GM04504 (cell line): ENCODE measurements around the gene CCDC9B.
A peak's percentile ranks its signal among the peaks of the same experiment; 100 is the strongest.

Source experiments
- DNase-seq: peaks from one replicate; pipeline ENCODE4 v3.0.0-alpha.2; 2012; ENCODE audit warnings: low read depth

The CCDC9B gene

GRCh38 chr15:40345225-40345866 is 4.6 kb upstream of the CCDC9B start:
- no peak for DNase-seq

- DNase-seq, result no peak
Observed at GRCh38 chr15:40344631-40345120, 3.9 kb upstream of the CCDC9B start.

- no peak for DNase-seq
Observed at GRCh38 chr15:40344217-40344616, 3.5 kb upstream of the CCDC9B start.

GRCh38 chr15:40343512-40343911 is 2.8 kb upstream of the CCDC9B start:
- peak; percentile 86 for DNase-seq

- DNase-seq, result no peak
Observed at GRCh38 chr15:40342416-40343320, 1.9 kb upstream of the CCDC9B start.

GRCh38 chr15:40340038-40340739 is 550 bp downstream of the CCDC9B start:
- DNase-seq, result peak; percentile 82

- DNase-seq, result no peak
Observed at GRCh38 chr15:40339621-40339945, 1.2 kb downstream of the CCDC9B start.

GRCh38 chr15:40338921-40339620 is 1.7 kb downstream of the CCDC9B start:
- DNase-seq, result peak; percentile 84

- no peak for DNase-seq
Observed at GRCh38 chr15:40338041-40338657, 2.6 kb downstream of the CCDC9B start.

GRCh38 chr15:40337597-40337996 is 3.1 kb downstream of the CCDC9B start:
- DNase-seq, result no peak

GRCh38 chr15:40336744-40337122 is 4.0 kb downstream of the CCDC9B start:
- no peak for DNase-seq

- no peak for DNase-seq
Observed at GRCh38 chr15:40335938-40336743, 4.6 kb downstream of the CCDC9B start.

GRCh38 chr15:40334941-40335795 is 5.6 kb downstream of the CCDC9B start:
- no peak for DNase-seq

- no peak for DNase-seq
Observed at GRCh38 chr15:40334541-40334940, 6.2 kb downstream of the CCDC9B start.

GRCh38 chr15:40333922-40334492 is 6.7 kb downstream of the CCDC9B start:
- DNase-seq, result no peak

GRCh38 chr15:40332113-40332781 is 8.5 kb downstream of the CCDC9B start:
- no peak for DNase-seq

GRCh38 chr15:40331637-40332036 is 9.1 kb downstream of the CCDC9B start:
- no peak for DNase-seq

- DNase-seq, result no peak
Observed at GRCh38 chr15:40331026-40331425, 9.7 kb downstream of the CCDC9B start.

GRCh38 chr15:40330368-40330836 is 10.3 kb downstream of the CCDC9B start:
- DNase-seq, result peak; percentile 48
